A673 (cell line): ENCODE results near the gene DPYSL5.

Source experiments
- CTCF ChIP-seq: fragments of 300-800, 200-600 bp; sonication (generic); conservative IDR thresholded peaks from 2 replicates; pipeline ENCODE4 v1.5.1; 2017; ENCODE audit warnings: low read depth, mild to moderate bottlenecking, antibody characterized with exemption, low read length, moderate library complexity, mixed read lengths
- EZH2 ChIP-seq: fragments of 200-600 bp; sonication (generic); IDR thresholded peaks from 2 replicates; pipeline ENCODE4 v1.6.1; 2017; ENCODE audit warnings: borderline replicate concordance, low read depth, mild to moderate bottlenecking, mixed read lengths, antibody characterized with exemption, low read length; ENCODE audit not compliant: poor library complexity, severe bottlenecking

DNA sequence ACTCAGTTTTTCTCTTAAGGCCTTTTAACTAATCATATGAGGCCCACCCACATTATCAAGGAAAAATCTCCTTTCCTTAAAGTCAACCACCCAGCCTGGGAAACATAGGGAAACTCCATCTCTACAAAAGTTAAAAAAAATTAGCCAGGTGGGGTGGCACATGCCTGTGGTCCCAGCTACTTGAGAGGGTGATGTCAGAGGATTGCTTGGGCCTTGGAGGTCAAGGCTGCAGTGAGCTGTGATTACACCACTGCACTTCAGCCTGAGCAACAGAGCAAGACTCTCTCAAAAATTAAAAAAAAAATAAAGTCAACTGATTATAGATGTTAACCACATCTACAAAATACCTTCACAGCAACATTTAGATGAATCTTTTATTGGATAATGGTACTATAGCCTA is 5.8 kb downstream of the DPYSL5 start:
- TF ChIP-seq CTCF, result no peak
- no peak for TF ChIP-seq EZH2
